ENCODE measurements around the gene CLBA1. TPM values are rescaled to one million over a fixed set of nuclear protein-coding genes. Genes with fewer than 3 reads are reported as not detected.
A peak's percentile ranks its signal among the peaks of the same experiment; 100 is the strongest.

The CLBA1 gene
- polyA plus RNA-seq, 2 of the 4 experiments (the other 2 are of a cell fraction) = 11.5 to 12.0 TPM

- TF ChIP-seq NR3C1 (IDR thresholded peaks at IDR 0.05) (no peak), ATOH8 (CRISPR knock-in tag; IDR thresholded peaks at IDR 0.05; ENCODE audit: low read depth) (no peak), CEBPB (IDR thresholded peaks at IDR 0.05) (no peak), HOXB13 (CRISPR knock-in tag; IDR thresholded peaks at IDR 0.05; ENCODE audit: low read depth) (no peak), FOSL2 (IDR thresholded peaks at IDR 0.05) (no peak), FOSL2 (CRISPR knock-in tag; IDR thresholded peaks at IDR 0.05) (peak; percentile 74), HES2 (IDR thresholded peaks at IDR 0.05) (no peak), FOSB (CRISPR knock-in tag; IDR thresholded peaks at IDR 0.05) (peak; percentile 36; the same call in 1 of the 2 replicates), REST (IDR thresholded peaks at IDR 0.05) (no peak), POLR2A (IDR thresholded peaks at IDR 0.05; ENCODE audit: low read length) (no peak), POLR2AphosphoS2 (conservative IDR thresholded peaks at IDR 0.05; ENCODE audit: low read length) (no peak), CHD4 (IDR thresholded peaks at IDR 0.05; ENCODE audit: borderline replicate concordance) (no peak), EHF (CRISPR knock-in tag; IDR thresholded peaks at IDR 0.05) (no peak)
- WGBS (ENCODE audit: missing lambda C conversion rate) = 83% methylated on average over 2 of the region's 2 CpGs
- ATAC-seq (no peak), FAIRE-seq (no peak), DNase-seq (ENCODE audit: low read depth in 1 of 2, low spot score in 1 of 2) (no peak)
- peaks cover 68% of the 10 kb centered on the region for H3K4me1 ChIP-seq
- POLR2A ChIA-PET = interaction anchor here (0.7 to 7.0 kb wide), 4 partner anchors 30 to 65 kb away, joined by 5 to 76 read pairs (median 10); partner anchors contain the start of gene CLBA1
- peak overlapping the region; percentile 81 for H3K4me2 ChIP-seq
- peak overlapping the region; percentile 81 for H3K4me3 ChIP-seq
- H3K9me3 ChIP-seq = no peaks in the 10 kb centered on the region
- CTCF ChIA-PET = interaction anchor here (4.6 to 28.5 kb wide), 3 partner anchors 10 to 47 kb away, joined by 31 to 509 read pairs (median 68); no protein-coding TSS in a partner anchor
- peak overlapping the region; percentile 93 to 97 for H3K27ac ChIP-seq
Observed at GRCh38 chr14:105022276-105022670, 36.7 kb downstream of the CLBA1 start.

GRCh38 chr14:105023144-105023543, 37.6 kb downstream of the CLBA1 start:
- DNase-seq (ENCODE audit: low read depth in 1 of 2, low spot score in 1 of 2) (no peak), ATAC-seq (no peak), FAIRE-seq (no peak)
- Histone ChIP-seq H3K27ac (peak overlapping the region; percentile 93 to 97), H3K9me3 (no peaks in the 10 kb centered on the region), H3K4me3 (peak overlapping the region; percentile 81; the same call in 2 of the 3 replicates), H3K4me1 (peaks cover 65% of the 10 kb centered on the region), H3K4me2 (peak overlapping the region; percentile 81)
- TF ChIP-seq TFCP2L1 (CRISPR knock-in tag; IDR thresholded peaks at IDR 0.05) = no peak
- no peak for TF ChIP-seq EHF (CRISPR knock-in tag; IDR thresholded peaks at IDR 0.05)
- TF ChIP-seq CBX2 (IDR thresholded peaks at IDR 0.05; ENCODE audit: borderline replicate concordance, low read depth) = no peak
- no peak for TF ChIP-seq FOSL2 (IDR thresholded peaks at IDR 0.05)
- no peak for TF ChIP-seq FOSL2 (CRISPR knock-in tag; IDR thresholded peaks at IDR 0.05)
- no peak for TF ChIP-seq HOXA7 (CRISPR knock-in tag; IDR thresholded peaks at IDR 0.05)
- TF ChIP-seq PBX3 (IDR thresholded peaks at IDR 0.05) = no peak
- TF ChIP-seq POLR2AphosphoS2 (conservative IDR thresholded peaks at IDR 0.05; ENCODE audit: low read length) = no peak
- no peak for TF ChIP-seq HEYL (CRISPR knock-in tag; IDR thresholded peaks at IDR 0.05)
- no peak for TF ChIP-seq KDM1A (IDR thresholded peaks at IDR 0.05; ENCODE audit: low read depth)
- POLR2A ChIA-PET = interaction anchor here (0.5 to 7.0 kb wide), 3 partner anchors 38 to 53 kb away, joined by 3 to 76 read pairs (median 10); partner anchors contain the start of gene CLBA1
- WGBS (ENCODE audit: missing lambda C conversion rate) = 30% methylated on average over 11 of the region's 11 CpGs
- CTCF ChIA-PET = interaction anchor here (4.6 to 28.5 kb wide), 3 partner anchors 11 to 48 kb away, joined by 31 to 509 read pairs (median 68); no protein-coding TSS in a partner anchor
